Colon (tissue), 2 donors: ENCODE results near the gene ZIC4.

Source experiments
- FAIRE-seq: peaks from 2 replicates; lab custom pipeline; 2012; peaks lifted over from hg19 to GRCh38; lab: Jason Lieb, UNC
- donor health status: control.
- donor health status: control.

Gene ZIC4

DNA sequence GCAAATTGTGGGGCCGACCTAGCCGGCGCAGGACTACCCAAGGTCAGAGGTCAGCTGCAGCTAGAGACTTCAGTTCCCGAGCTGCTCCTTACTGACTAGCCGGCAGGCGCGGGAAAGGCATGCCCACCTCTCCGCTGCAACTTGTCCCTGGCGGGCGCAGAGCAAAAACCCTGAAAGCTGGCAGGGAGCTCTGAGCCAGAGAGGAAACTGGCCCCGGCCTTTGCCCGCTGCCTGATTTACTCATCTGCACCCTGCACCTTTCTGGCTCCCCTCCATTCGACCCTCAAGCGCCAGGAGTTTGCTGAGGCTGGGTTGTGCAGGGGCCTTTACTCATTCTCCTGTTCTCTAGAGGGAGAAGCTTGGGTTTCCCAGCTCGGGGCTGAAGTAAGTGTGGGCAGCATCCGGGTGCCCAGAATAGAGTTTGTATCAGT, 1.5 kb downstream of the ZIC4 start:
- no peak for FAIRE-seq

DNA sequence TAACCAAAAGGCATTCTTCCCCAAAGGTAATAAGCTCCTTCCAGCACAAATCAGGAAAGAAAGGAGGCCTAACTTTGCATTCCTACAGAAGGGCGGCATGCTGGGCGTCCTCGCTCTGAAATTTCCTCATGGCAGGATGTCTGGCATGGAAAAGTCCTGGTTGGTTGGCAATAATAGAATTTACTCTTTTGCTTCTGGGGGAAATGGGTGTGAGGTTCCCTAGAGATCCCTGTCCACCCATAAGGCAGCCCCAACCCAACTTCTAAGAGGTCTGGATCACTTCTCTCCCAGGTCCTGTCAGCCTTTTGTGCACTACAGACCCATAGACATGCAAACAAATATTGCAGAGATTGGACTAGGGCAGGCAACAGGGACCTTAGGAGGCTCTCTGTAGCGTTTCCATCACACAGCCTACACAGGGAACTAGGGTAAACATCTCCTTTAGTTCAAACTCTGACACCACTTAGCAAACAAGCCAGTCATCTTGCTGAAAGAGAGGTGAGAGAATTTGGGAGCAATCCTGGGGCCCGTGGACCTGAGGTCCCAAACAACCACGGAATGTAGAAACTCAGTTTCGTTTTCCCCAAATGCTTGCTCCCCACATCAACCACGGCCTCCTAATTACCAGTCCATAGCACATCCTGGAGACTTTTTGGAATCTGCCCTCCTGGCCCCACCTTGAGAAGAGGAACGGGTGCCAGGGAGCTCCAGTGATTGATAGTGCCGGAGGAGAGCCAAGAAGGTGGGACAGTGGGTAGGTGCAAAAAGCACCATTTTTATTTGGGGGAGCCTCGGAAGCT, 2.1 kb downstream of the ZIC4 start:
- no peak for FAIRE-seq

DNA sequence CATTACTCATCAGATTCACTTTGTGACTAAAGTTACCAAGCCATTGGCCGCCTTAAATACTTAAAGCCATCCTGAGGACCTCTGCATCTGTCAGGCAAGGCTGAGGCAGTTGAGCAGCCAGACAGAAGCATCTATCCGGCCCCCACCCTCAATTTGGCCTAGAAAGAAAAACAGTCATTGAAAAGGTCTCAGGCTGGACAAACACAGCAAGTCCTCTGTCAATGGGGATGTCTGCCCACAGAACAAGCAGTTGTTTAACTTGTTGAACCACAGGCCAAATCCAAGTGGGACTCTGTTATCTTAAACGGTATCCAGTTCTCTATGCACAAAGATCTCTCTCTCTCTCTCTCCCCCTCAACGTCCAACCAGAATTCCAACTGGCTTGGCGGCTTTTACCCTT, 2.8 kb downstream of the ZIC4 start:
- FAIRE-seq = no peak

DNA sequence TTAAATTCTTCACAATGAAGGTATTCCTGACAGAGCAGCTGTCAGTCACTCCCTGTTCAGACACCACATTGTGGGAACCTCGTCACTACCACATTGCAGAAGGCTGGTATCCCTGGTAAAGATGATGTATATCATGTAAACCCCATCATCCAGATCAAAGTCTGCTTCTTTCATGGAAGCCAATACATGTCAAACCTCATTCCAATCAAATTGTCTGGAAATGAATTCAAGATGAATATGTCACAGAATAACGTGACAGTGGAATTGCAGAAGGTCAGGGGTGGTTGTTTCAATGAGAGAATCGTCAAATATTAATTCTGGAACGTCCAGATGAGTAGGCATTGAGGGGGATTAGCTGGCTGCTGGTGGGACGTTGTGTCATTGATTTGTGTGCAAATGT, 4.2 kb downstream of the ZIC4 start:
- no peak for FAIRE-seq

DNA sequence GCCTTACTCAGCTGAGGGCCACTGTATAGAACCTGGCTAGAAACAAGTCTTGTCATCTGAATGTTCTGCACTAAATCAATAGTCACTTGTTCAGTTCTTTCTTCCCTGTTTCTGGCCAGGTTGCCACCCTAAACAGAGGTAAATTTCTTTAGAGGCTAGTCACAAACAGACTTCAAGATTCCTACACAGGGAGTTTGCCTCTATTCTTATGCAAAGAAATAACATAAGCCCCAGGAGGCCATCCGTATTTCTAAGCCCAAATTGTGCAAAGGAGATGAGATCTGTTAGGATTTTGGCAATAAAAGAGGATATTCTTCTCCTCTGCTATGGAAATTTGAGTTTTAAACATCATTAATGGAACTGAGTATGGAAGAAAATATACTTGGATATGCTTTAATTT, 4.9 kb downstream of the ZIC4 start:
- no peak for FAIRE-seq

DNA sequence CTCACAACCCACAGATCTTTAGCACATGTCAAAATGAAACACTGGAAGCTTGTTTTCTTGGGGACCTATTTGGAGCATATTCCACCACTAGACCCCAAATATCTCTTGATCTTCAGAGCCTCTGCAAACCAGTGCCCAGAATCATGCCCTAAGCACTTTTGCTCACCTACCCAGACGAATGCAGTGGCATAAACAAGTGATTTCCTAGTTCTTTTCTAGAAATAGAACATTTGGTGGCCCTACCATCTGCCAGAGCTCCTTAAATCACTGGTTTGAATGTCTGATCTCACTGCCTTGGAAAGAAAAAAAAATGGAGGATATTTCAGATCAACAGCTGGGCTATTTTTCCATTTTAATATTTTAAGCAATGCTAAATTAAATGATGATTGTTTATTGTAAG, 5.3 kb downstream of the ZIC4 start:
- FAIRE-seq = no peak

DNA sequence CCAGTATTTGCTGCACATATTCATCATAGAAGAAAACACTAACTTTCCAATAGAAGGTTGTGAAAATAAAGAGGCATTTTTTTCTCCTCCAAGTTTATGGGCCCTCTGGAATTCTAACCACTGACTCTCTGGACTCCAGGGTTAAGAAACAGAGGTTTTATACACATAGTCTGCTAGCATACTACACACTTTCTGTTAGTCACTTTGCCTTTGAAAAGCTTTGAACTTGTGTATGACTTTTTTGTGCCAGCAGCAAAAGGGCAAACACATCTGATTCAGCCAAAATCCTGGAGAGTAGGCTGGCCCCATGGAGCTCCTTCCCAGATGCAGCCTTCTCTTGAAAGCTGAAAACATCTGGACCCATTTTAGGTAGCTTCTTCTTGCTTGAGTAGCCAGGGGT, 6.2 kb downstream of the ZIC4 start:
- no peak for FAIRE-seq

DNA sequence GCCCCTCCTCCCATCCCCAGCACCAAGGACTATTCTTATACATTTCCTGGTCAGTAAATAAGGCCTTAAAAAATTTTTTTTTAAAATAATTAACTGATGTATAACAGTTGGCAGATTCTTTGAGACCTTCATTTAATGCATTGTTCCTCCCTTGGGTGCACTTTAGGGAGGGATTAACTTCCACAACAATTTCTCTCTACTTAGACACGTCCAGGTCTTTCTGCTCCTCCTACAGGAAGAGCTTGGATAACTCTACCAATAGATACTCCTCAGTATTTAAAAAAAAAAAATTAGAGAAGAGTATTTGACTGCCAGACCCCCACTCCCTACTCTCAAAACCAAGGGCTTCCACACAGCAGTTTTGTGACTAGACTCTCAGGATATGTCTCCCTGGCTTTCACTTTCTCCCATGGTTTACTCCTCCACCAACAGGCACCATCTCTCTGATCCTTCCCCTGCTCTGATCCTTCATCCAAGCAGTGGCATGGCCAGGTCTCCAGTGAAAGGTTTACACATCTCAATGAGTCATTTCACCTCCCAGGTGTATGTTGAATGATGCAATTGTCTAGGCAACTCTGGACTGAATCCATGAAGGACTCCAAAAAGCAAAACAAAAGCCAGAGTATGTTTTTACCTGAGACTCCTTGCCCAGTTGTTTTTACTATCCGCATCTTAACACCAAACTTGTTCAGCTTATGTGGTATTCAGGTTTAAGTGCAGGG, 7.4 kb downstream of the ZIC4 start:
- FAIRE-seq = no peak

DNA sequence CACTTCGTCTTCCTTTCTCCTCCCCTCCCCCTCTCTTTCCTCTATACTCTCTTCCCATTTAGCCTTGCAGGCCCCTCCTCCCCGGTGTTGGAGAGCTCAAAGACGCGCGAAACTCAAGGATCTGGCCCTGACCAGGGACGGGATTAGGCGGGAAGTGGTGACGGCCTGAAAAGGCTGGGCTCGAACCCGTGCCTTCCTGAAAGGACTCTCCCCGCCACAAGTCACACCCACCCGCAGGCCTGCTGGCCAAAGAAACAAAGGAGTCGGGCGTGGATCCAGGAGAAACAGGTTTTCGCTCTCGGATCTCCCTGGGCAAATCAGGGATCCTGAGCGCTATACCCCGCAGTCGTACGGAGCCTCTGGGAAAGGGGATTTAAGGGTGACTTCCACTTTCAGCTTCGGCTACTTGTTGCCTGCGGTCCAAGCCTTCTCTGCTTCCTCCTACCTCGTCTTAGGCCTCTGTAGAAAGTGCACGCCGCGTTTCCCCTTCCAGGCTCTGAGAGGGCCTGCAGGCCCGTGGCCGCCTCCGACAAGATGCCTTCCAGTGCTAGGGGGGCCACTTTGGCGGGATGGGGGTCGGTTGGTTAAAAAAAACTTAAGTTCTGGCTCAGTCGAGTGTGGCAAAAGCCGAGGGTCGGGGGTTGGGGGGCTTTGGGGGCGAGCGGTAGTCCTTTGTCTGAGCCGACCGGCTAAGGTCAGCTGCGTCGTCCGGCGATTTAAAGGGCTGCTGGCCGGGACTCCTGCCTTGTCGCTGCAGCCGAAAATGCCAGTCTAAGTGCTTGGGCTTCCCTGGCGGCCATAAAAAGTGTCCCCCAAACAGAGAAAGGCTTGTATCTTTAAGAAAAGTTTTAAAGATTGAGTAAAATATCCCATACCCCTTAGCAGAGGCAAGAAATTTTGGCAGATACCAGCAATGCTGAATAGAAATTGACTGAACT, 8.2 kb downstream of the ZIC4 start:
- no peak for FAIRE-seq

DNA sequence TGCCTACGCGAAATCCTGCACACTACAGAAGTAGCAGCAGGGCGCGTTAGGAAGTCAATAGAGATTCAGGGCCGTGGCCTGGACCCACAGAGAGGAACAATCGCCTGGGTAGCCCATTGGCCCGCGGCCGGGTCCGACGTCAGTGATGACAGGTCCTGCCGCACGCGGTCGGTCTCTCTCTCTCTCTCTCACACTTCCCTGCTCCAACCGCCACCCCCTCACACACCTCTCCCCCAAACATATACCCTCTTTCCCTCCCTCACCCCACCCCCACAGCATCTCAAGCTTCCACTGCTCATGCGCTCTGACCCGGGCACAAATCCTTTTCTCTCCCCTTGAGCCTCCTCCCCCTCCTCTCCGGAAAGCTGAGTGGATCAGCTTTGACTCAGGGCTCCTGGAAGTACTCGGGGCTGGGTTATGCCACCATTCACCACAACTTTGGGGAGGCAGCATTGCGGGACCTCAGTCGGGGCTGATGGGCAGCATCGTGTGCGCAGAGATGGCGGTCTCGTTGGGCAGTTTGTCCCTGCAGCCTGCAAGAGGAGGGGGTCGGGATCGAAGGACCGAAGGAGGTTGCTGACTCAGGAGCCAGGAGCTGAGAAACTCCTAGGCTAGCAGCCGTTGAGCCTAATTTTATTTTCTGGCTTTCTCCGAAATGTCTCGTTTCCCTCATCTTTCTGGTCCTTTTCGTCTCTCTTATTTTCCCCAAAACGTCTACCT, 9.0 kb downstream of the ZIC4 start:
- FAIRE-seq = no peak

DNA sequence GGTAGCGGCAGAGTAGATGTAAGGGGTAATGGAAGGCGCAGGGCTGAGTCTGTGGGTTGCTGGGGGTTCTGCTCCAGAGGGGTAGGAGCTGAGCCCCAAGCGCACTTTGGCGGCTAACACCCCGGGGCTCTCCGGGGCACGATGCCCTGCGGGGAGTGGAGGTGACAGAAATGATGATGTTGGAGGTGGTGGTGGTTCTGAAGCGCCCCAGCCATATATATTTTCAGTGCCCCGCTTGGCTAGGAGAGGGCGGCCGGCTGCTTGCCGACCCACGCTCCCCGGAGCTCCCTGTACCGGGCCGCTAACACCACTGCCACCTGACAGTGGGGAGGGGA, 9.7 kb downstream of the ZIC4 start:
- FAIRE-seq = no peak

DNA sequence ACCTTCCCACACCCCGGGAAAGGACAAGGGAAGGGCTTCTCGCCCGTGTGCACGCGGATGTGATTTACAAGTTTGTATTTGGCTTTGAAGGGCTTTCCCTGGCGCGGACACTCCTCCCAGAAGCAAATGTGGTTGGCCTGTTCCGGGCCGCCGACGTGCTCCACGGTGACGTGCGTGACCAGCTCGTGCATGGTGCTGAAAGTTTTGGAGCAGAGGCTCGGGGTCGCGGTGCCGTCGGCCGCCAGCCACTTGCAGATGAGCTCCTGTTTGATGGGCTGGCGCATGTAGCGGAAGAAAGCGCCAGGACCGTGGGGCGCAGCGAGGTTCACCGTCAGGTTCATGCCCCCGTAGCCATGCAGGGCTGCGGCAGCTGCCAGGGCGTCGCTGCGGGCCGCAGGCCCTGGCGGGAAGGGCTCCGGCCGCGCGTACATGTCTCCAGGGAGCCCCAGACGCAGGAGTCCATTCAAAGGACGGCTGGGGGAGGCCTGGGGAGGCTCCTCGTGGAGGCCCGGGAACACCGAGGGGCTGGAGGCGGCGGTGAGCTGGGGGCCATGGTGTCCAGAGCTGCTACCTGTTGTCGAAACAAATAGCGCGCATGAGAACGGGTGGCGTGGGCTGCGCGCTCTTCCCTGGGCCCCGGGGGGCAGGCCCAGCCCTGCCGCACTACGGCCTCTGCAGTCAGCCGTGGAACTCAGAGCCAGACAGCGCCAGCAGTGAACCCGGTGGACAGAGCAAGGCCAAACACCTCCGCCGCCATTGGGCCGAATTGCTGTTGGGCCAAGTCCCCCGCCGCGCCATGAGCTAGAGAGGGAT, 10.2 kb downstream of the ZIC4 start:
- no peak for FAIRE-seq

DNA sequence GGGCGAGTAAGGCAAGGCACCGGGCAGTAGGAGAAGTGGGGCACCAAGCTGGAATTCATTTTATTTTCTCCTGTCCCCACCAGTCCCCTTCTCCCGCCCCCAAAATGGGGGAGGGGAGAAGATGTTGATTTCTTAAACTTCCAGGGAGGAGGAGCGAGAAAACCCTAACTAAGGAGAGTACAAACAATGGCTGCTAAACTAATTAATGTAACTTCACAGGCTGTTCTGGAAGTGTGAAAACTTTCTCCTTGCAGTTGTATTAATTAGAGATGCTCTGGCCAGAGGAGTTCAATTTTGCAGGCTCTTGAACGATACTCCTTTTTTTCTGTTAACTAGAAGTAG, 11.5 kb downstream of the ZIC4 start:
- FAIRE-seq = no peak

DNA sequence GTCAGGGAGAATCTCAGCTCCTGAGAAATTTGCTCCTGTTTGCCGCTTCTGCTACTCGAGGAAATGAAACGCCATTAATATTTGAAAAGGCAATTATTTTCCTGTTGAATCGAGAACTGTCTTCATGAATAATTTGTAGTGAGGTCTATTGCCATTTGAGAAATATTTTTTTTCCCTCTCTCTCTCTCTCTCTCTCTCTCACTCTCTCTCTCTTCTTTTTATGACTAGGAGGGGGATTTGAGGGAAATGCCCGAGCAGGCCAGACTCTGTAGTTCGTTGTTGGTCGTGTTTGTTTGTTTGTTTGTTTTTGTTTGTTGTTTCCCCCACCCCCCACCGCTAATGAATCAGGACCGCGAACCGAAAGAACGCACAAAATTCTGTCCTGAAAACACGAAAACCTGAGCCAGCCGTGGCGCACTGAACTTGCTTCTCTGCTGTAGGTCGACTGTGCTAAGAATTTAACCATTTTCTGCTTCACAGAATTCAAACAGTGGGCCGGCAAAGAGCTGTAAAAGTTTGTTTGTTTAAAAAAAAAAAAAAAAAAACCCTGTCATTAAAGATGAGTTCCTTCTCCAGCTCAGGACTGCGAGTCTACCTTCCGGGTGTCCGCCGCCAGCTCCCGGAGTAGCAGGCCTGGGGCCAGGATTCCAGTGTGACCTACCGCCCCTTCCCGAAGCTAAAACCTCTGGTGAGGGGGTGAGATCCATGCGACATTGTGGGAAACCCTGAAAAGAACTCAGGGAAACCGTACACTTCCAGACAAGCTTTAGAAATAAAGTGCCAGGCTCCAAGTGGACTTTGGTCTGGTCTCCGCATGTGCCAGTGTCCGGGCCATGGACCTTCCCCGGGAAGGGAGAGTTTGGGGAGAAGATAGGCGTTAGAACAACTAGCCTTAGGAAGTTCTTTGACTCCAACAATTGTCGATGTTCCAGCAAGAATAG, 12.1 kb downstream of the ZIC4 start:
- no peak for FAIRE-seq

DNA sequence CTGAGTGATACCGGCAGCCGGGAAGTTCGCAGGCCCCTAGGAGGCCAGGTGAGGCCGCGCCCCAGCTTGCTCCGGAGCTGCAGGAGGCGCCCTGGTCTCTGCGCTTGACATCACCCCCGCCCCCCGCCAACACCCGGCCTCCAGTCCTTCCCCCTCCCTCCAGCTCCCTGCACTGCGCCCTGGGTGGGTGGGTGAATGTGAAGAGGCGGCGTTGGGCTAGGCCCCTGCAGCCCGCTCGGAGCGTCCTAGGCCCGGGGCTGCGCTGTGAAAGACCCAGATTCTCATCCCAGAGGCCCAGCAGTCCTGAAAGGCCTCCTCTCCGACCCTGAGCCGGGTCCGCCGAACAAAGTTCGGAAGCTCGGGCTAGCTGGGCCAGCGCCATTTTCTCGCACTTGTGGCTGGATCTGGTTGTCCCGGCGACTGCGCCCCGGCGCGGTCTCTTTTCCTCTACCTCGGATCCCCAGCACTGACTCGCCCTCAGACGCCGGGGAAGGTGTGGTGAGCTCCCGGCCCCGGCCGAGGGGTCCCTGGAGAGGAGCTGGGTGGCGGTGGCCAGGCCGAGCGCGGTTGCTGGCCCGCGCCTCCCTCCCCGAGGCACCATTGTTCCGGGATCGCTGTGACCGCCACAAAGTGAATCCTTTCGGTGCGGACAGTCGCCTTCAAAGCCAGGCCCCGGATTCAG, 12.9 kb downstream of the ZIC4 start:
- FAIRE-seq = no peak

DNA sequence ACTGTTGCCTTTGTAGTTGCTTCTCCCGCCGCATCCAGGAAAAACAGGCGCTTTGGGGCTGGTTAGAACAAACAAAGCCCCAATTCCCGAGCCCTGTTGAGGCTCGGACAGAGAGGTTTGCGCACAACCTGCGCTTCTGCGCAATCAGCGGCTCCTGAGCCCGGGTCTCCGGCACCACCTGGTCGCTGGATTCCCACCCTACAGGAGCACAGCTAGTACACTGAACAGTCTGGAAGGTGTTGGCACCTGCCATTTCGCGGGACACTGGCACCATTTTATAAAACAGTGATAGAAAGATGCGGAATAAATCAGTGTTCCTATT, 13.8 kb downstream of the ZIC4 start:
- no peak for FAIRE-seq

DNA sequence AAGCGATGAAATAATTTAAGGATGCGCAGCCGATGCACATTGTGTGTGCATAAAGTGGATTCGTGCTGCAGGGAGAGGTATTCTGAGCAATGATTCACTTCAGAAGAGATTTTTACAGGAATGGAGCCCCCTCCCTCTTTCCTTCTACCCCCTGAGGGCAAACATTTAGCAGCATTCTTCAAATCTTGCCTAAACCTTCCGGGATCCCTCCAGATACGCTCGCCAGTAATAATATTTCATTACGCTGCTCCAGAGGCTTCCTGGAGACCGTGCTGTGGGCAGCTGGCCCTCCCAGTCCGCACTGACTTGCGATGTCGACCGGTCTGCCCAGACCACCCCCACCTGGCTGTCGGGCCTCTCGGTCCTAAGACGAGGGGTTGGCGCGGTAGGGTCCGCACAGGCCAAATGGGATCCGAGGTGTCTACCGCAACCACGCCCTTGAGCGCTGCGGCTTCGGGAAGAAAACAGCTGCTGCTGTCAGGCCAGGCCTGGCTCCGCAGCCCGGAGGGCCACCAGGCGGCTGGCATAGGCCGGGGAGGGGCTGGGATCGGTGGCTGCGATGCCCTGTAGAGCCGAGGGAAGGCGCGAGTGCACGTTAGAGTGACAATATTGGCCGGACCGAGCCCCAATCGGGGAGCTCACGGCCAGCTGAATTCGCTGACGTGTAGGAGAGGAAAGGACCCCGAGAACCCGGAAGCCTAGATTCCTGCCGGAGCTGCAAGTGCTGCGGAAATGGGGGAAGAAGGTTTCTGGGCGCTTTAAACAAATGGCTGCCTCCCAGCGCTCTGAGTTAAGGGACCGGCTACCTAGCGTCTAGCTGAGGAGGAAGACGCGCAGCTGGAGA, 14.3 kb downstream of the ZIC4 start:
- no peak for FAIRE-seq

DNA sequence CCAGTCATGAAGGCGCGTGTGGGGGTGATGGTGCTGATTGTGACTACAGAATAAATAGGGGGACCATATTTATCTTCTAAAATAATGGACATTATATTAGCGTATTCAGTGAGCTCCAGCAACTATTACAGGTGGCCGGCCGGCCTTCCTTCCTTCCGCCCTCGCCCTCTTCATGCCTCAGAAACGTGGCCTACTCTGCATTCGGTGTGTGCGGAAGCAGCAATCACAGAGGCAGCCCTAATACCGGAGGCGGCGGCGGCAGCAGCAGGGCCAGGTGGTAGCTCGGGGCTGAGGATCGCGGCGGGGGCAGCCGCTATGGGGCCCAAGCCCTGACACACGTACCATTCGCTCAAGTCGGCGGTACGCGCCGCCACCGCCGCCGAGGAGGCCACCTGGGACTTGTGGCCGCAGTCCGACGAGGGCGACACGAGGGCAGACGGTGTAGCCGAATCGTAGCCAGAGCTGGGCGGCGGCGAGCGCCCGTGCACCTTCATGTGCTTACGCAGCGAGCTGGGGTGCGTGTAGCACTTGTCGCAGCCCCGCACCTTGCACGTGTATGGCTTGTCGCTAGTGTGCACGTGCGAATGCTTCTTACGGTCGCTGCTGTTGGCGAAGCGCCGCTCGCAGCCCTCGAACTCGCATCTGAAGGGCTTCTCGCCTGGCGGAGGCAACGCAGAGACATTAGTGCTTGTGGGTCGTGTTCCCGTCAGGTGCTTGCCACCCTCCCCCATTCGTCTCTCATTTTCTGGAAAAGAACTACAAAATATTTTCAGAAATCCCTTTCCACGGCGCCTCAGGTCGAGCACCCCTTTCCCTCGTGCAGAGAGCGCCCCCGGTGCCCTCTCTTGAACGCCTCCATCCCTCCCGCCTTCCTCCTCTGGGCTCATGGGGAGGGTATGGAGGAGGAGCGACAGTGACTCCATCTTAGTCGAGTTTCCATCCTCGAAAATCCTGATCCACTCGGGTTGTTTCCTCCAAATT, 15.5 kb downstream of the ZIC4 start:
- FAIRE-seq = no peak
